ENCODE measurements around the gene KSR2. TPM values are rescaled to one million over a fixed set of nuclear protein-coding genes. Genes with fewer than 3 reads are reported as not detected.

KSR2 gene
- total RNA-seq, 4 donors from 2014 or later: 0.32 to 7.0 (median 0.60) TPM

DNA sequence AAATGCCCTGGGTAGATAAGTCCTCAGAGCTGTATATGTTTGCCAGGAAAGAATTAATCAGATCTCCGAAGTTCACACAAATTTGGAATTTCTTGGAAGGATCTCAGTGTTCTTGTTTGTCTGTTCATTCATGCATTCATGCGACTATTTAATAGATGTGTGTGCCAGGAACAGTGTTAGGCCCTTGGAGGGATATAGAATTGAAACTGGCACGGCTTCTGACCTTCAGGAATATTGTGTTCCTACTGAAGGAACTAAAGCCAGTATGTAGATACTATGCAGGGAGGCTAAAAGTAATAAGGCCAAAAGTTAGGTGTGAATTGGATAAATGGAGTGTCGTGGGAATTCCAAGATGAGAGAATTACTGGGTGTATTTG is 441.3 kb downstream of the KSR2 start:
- no peaks in the 10 kb centered on the region for H3K27me3 ChIP-seq
- H3K27ac ChIP-seq: no peak overlapping the region
- WGBS, 2 donors (ENCODE audit: low coverage in 1 of 2): 42 to 71% methylated on average over 4 of the region's 4 CpGs
- H3K9me3 ChIP-seq: no peaks in the 10 kb centered on the region
- no peaks in the 10 kb centered on the region for H3K36me3 ChIP-seq
- TF ChIP-seq EP300 (IDR thresholded peaks at IDR 0.05; ENCODE audit: low read depth) (no peak), POLR2AphosphoS5 (IDR thresholded peaks at IDR 0.05) (no peak), POLR2A (IDR thresholded peaks at IDR 0.05) (no peak)
- TF ChIP-seq, protein P1, sequence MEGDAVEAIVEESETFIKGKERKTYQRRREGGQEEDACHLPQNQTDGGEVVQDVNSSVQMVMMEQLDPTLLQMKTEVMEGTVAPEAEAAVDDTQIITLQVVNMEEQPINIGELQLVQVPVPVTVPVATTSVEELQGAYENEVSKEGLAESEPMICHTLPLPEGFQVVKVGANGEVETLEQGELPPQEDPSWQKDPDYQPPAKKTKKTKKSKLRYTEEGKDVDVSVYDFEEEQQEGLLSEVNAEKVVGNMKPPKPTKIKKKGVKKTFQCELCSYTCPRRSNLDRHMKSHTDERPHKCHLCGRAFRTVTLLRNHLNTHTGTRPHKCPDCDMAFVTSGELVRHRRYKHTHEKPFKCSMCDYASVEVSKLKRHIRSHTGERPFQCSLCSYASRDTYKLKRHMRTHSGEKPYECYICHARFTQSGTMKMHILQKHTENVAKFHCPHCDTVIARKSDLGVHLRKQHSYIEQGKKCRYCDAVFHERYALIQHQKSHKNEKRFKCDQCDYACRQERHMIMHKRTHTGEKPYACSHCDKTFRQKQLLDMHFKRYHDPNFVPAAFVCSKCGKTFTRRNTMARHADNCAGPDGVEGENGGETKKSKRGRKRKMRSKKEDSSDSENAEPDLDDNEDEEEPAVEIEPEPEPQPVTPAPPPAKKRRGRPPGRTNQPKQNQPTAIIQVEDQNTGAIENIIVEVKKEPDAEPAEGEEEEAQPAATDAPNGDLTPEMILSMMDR (IDR thresholded peaks at IDR 0.05): no peak
- no peak for DNase-seq
- intact Hi-C loops (cut with DNase I; ENCODE audit: low total_unique reads) (no loop called here), in situ Hi-C loops (cut with MboI; ENCODE audit: low pct_ligation_motif_present in 1 of 4, low pct_unique_long_range_greater_than_20kb in 1 of 4, low sequenced_read_pairs in 3 of 4) (no loop called here)
- H3K4me1 ChIP-seq: no peaks in the 10 kb centered on the region
- no peak overlapping the region for H3K4me3 ChIP-seq

DNA sequence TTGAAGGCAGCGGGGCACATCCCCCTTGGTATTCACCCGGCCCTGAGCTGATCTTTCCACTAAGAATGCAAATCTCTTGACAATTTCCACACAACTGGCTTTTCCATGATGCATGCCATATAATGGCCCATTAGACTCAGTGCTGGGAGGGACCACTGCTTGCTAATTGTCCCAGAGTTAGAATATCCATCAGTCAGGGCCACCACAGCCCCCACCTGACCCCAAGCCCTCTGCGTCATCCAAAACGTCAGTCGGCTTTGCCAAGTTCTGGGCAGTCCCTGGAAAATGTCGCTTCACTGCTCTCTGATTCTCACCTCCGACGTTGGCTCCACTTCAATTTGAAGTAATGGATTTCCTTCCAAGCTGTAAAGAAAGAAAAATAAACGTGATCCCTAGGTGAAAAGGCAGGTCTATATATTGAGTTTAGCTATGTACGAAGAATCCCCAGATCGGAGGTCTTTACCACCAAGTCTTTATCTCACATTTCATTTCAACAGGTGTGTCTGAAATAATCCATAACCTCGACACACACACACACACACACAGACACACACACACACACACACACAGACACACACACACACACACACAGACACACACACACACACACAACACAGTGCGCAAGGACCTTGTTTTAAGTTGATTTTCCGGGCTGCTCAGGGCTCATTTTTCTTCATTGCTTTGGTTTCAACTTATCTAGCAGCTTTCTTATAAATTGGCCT is 441.9 kb downstream of the KSR2 start:
- no peaks in the 10 kb centered on the region for H3K4me1 ChIP-seq
- in situ Hi-C loops (cut with MboI; ENCODE audit: low pct_ligation_motif_present in 1 of 4, low pct_unique_long_range_greater_than_20kb in 1 of 4, low sequenced_read_pairs in 3 of 4) (no loop called here), intact Hi-C loops (cut with DNase I; ENCODE audit: low total_unique reads) (no loop called here)
- no peak overlapping the region for H3K4me3 ChIP-seq
- H3K27ac ChIP-seq: no peak overlapping the region
- WGBS, 2 donors (ENCODE audit: low coverage in 1 of 2): 64 to 74% methylated on average over 8 to 14 of the region's 14 CpGs
- TF ChIP-seq, protein P1 (IDR thresholded peaks at IDR 0.05): no peak
- TF ChIP-seq EP300 (IDR thresholded peaks at IDR 0.05; ENCODE audit: low read depth) (no peak), POLR2A (IDR thresholded peaks at IDR 0.05) (no peak), POLR2AphosphoS5 (IDR thresholded peaks at IDR 0.05) (no peak)
- H3K9me3 ChIP-seq: no peaks in the 10 kb centered on the region
- DNase-seq: no peak
- no peaks in the 10 kb centered on the region for H3K27me3 ChIP-seq
- H3K36me3 ChIP-seq: no peaks in the 10 kb centered on the region

DNA sequence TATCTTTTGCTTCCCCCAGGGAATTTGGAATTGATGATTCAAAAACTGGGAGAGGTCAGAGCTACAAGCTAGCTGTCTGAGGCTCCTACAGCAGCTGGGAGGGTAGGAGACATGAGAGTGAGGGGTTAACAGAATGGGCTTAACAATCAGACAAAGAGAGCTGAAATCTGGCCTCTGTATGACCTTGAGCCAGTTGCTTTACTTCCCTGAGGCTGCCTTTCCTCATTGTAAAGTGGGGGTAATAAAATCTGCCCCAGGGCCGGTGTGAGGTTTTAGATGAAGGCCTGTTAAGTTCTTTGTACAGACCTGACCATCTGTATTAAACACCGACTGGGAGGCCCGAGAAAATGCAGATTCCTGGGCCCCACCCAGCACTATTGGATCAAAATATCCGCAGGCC is 443.0 kb downstream of the KSR2 start:
- Histone ChIP-seq H3K27ac (no peak overlapping the region), H3K9me3 (no peaks in the 10 kb centered on the region), H3K4me3 (no peak overlapping the region), H3K27me3 (no peaks in the 10 kb centered on the region), H3K36me3 (no peaks in the 10 kb centered on the region), H3K4me1 (peaks cover 0 to 2% (median 0%) of the 10 kb centered on the region in 4 donors)
- DNase-seq: peak; percentile 17
- no peak for TF ChIP-seq POLR2AphosphoS5 (IDR thresholded peaks at IDR 0.05)
- TF ChIP-seq, protein P1 (IDR thresholded peaks at IDR 0.05): no peak
- TF ChIP-seq POLR2A (IDR thresholded peaks at IDR 0.05): no peak
- no peak for TF ChIP-seq EP300 (IDR thresholded peaks at IDR 0.05; ENCODE audit: low read depth)
- 20 to 25% methylated on average over 1 to 4 of the region's 4 CpGs for WGBS, 2 donors (ENCODE audit: low coverage in 1 of 2)
- intact Hi-C loops (cut with DNase I; ENCODE audit: low total_unique reads) (no loop called here), in situ Hi-C loops (cut with MboI; ENCODE audit: low pct_ligation_motif_present in 1 of 4, low pct_unique_long_range_greater_than_20kb in 1 of 4, low sequenced_read_pairs in 3 of 4) (no loop called here)

DNA sequence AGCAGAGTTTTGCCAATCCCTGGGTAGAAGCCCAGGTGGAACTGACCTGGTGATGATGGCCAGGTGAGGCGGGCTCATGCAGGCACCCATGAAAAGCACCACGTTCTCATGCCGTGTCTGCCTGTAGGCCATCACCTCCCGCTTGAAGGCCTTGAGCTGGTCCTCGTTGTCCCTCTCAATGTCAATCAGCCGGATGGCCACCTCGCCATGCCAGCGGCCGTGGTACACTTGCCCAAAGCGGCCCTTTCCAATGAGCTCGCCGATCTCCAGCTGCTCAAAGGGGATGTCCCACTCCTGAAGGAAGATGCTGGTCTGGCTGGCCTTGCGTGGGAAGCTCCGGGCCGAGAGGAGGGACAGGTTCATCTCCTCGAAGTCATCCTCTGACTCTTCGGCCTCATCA is 444.0 kb downstream of the KSR2 start:
- no peak overlapping the region for H3K27ac ChIP-seq
- intact Hi-C loops (cut with DNase I; ENCODE audit: low total_unique reads): no loop called here
- no peak for DNase-seq
- H3K9me3 ChIP-seq: no peaks in the 10 kb centered on the region
- no peaks in the 10 kb centered on the region for H3K27me3 ChIP-seq
- H3K4me3 ChIP-seq: no peak overlapping the region
- no peaks in the 10 kb centered on the region for H3K36me3 ChIP-seq
- H3K4me1 ChIP-seq: peaks cover 0 to 12% (median 0%) of the 10 kb centered on the region in 4 donors
- in situ Hi-C loops (cut with MboI; ENCODE audit: low pct_ligation_motif_present in 1 of 4, low pct_unique_long_range_greater_than_20kb in 1 of 4, low sequenced_read_pairs in 3 of 4): no loop called here
- WGBS, 2 donors (ENCODE audit: low coverage in 1 of 2): 90% methylated on average over 17 of the region's 17 CpGs; no CpG with 5 or more reads in 1 of the 2 donors
- TF ChIP-seq POLR2A (IDR thresholded peaks at IDR 0.05) (no peak), EP300 (IDR thresholded peaks at IDR 0.05; ENCODE audit: low read depth) (no peak), POLR2AphosphoS5 (IDR thresholded peaks at IDR 0.05) (no peak)
- TF ChIP-seq, protein P1 (IDR thresholded peaks at IDR 0.05): no peak
